Measurements from ENCODE around the gene ELMO1. TPM values are rescaled to one million over a fixed set of nuclear protein-coding genes. Genes with fewer than 3 reads are reported as not detected.

Gene ELMO1
- total RNA-seq, 1 donor from 2014 or later: 29.4 TPM

- Mint-ChIP-seq H3K4me3 (no peak overlapping the region), H3K27ac (no peak overlapping the region), H3K36me3 (no peaks in the 10 kb centered on the region), H3K9me3 (peaks cover 9% of the 10 kb centered on the region), H3K27me3 (no peaks in the 10 kb centered on the region), H3K4me1 (ENCODE audit: unreplicated experiment) (no peaks in the 10 kb centered on the region)
- TF ChIP-seq, protein P1, sequence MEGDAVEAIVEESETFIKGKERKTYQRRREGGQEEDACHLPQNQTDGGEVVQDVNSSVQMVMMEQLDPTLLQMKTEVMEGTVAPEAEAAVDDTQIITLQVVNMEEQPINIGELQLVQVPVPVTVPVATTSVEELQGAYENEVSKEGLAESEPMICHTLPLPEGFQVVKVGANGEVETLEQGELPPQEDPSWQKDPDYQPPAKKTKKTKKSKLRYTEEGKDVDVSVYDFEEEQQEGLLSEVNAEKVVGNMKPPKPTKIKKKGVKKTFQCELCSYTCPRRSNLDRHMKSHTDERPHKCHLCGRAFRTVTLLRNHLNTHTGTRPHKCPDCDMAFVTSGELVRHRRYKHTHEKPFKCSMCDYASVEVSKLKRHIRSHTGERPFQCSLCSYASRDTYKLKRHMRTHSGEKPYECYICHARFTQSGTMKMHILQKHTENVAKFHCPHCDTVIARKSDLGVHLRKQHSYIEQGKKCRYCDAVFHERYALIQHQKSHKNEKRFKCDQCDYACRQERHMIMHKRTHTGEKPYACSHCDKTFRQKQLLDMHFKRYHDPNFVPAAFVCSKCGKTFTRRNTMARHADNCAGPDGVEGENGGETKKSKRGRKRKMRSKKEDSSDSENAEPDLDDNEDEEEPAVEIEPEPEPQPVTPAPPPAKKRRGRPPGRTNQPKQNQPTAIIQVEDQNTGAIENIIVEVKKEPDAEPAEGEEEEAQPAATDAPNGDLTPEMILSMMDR (conservative IDR thresholded peaks at IDR 0.05): no peak
- DNase-seq (ENCODE audit: extremely low spot score, unreplicated experiment): no peak
Observed at GRCh38 chr7:37320140-37320847, 128.4 kb downstream of the ELMO1 start.

DNA sequence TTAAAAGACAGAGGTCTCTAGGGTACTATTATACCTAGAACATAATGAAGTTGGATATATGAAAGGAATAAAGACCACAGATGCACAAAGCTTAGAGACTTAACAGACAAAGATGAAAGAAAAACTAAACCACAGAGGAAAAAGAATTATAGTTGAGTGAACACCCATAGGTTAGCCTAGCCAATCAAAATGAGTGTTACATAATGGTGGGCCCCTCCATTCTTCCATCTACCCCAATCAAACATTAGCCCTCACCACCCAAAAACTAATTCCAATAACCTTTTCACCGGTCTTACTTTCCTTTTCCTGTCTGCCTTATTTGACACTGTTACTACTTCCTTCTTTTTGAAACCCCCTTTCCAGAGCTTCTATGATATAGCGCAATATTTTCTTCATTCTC is 130.1 kb downstream of the ELMO1 start:
- TF ChIP-seq, protein P1 (conservative IDR thresholded peaks at IDR 0.05): no peak
- H3K9me3 Mint-ChIP-seq: peaks cover 9% of the 10 kb centered on the region
- H3K27ac Mint-ChIP-seq: no peak overlapping the region
- H3K4me1 Mint-ChIP-seq (ENCODE audit: unreplicated experiment): no peaks in the 10 kb centered on the region
- H3K27me3 Mint-ChIP-seq: no peaks in the 10 kb centered on the region
- no peak overlapping the region for H3K4me3 Mint-ChIP-seq
- DNase-seq (ENCODE audit: extremely low spot score, unreplicated experiment): no peak
- H3K36me3 Mint-ChIP-seq: no peaks in the 10 kb centered on the region

- Mint-ChIP-seq H3K9me3 (peaks cover 9% of the 10 kb centered on the region), H3K4me1 (ENCODE audit: unreplicated experiment) (no peaks in the 10 kb centered on the region), H3K36me3 (no peaks in the 10 kb centered on the region), H3K27me3 (no peaks in the 10 kb centered on the region), H3K27ac (no peak overlapping the region), H3K4me3 (no peak overlapping the region)
- no peak for DNase-seq (ENCODE audit: extremely low spot score, unreplicated experiment)
- TF ChIP-seq, protein P1 (conservative IDR thresholded peaks at IDR 0.05): no peak
Observed at GRCh38 chr7:37315772-37316715, 132.6 kb downstream of the ELMO1 start.

DNA sequence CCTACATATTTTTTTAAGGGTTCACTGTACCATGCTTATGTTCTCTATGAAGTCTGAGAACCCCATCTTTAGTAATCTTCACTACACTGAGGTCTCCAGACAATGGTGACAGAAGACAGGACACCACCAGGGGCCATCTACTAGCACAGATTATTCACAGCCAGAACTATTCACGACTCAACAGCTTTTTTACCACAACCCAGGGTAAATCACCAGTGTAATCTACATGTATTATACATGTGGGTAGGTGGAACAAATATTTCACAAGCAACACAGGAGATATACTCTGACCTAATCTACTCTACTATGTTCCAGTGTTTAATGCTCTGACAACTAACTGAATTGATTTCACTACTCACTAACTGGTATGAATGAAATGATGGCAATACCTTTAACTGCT is 136.1 kb downstream of the ELMO1 start:
- H3K27me3 Mint-ChIP-seq: no peaks in the 10 kb centered on the region
- no peak for DNase-seq (ENCODE audit: extremely low spot score, unreplicated experiment)
- H3K9me3 Mint-ChIP-seq: peaks cover 9% of the 10 kb centered on the region
- no peaks in the 10 kb centered on the region for H3K36me3 Mint-ChIP-seq
- no peaks in the 10 kb centered on the region for H3K4me1 Mint-ChIP-seq (ENCODE audit: unreplicated experiment)
- no peak overlapping the region for H3K4me3 Mint-ChIP-seq
- TF ChIP-seq, protein P1 (conservative IDR thresholded peaks at IDR 0.05): no peak
- H3K27ac Mint-ChIP-seq: no peak overlapping the region

DNA sequence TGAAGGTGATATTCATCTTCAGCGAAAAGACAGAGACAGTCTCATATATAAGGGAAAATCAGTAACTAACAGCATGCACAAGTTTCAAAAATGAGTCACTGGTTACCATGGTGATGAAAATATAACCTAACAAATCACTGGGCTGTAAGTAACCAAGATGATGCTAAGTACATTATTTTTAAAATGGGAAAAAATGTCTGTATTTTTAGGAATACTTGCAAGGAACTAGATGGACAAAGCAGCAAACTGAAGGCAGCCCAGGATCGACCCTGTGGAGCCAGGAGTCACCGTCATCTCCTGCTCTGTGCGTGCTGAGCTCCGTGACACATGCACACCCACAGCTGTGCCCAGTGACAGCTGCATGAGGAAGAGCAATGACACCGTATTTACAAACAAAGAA is 137.3 kb downstream of the ELMO1 start:
- no peak overlapping the region for H3K27ac Mint-ChIP-seq
- DNase-seq (ENCODE audit: extremely low spot score, unreplicated experiment): no peak
- no peak overlapping the region for H3K4me3 Mint-ChIP-seq
- H3K27me3 Mint-ChIP-seq: peaks cover 3% of the 10 kb centered on the region
- TF ChIP-seq, protein P1 (conservative IDR thresholded peaks at IDR 0.05): no peak
- peaks cover under 1% of the 10 kb centered on the region for H3K9me3 Mint-ChIP-seq
- no peaks in the 10 kb centered on the region for H3K36me3 Mint-ChIP-seq
- H3K4me1 Mint-ChIP-seq (ENCODE audit: unreplicated experiment): no peaks in the 10 kb centered on the region

Data from type B pancreatic cell (in vitro differentiated cells).